GM19023 (cell line): ENCODE measurements around the gene SOX3.

ENCODE experiments used
- ATAC-seq: cut with Tn5 transposase; IDR thresholded peaks from one replicate; pipeline ENCODE4 v1.9.1; 2021; ENCODE audit warnings: mild to moderate bottlenecking, moderate library complexity; ENCODE audit not compliant: unreplicated experiment

The SOX3 gene

GRCh38 chrX:140504371-140505324 is at the start of gene SOX3:
SOX3 (minus strand) TSS chrX:140505069; CDS start chrX:140505060, 9 bp downstream.
- ATAC-seq: no peak

GRCh38 chrX:140548985-140549384 is 44.1 kb upstream of the SOX3 start:
- ATAC-seq: no peak

GRCh38 chrX:140526171-140526570 is 21.3 kb upstream of the SOX3 start:
- no peak for ATAC-seq

GRCh38 chrX:140525448-140525847 is 20.6 kb upstream of the SOX3 start:
- ATAC-seq: no peak

GRCh38 chrX:140524556-140524955 is 19.7 kb upstream of the SOX3 start:
- ATAC-seq: no peak

- no peak for ATAC-seq
Observed at GRCh38 chrX:140521393-140521792, 16.5 kb upstream of the SOX3 start.

- ATAC-seq: no peak
Observed at GRCh38 chrX:140514554-140514953, 9.7 kb upstream of the SOX3 start.

GRCh38 chrX:140510895-140511295 is 6.0 kb upstream of the SOX3 start:
- ATAC-seq: no peak

- ATAC-seq: no peak
Observed at GRCh38 chrX:140510306-140510676, 5.4 kb upstream of the SOX3 start.

GRCh38 chrX:140509468-140510305 is 4.8 kb upstream of the SOX3 start:
- ATAC-seq: no peak

GRCh38 chrX:140508958-140509357 is 4.1 kb upstream of the SOX3 start:
- ATAC-seq: no peak

- ATAC-seq: no peak
Observed at GRCh38 chrX:140507982-140508305, 3.1 kb upstream of the SOX3 start.

GRCh38 chrX:140507223-140507981 is 2.5 kb upstream of the SOX3 start:
- no peak for ATAC-seq

- ATAC-seq: no peak
Observed at GRCh38 chrX:140505421-140506337, 810 bp upstream of the SOX3 start.

- no peak for ATAC-seq
Observed at GRCh38 chrX:140503714-140504351, 1.0 kb downstream of the SOX3 start.

- ATAC-seq: no peak
Observed at GRCh38 chrX:140503238-140503601, 1.6 kb downstream of the SOX3 start.

GRCh38 chrX:140502491-140503237 is 2.2 kb downstream of the SOX3 start:
- no peak for ATAC-seq

GRCh38 chrX:140501940-140502468 is 2.9 kb downstream of the SOX3 start:
- ATAC-seq: no peak

GRCh38 chrX:140501321-140501720 is 3.5 kb downstream of the SOX3 start:
- no peak for ATAC-seq
